Activated CD4-positive, alpha-beta T cell treated with anti-CD3 and anti-CD28 coated beads, Interleukin-2, amount 50 U/mL, for 16 hours (primary cell): Measurements from ENCODE around the gene TSEN34.

Experiments used
- DNase-seq: peaks from one replicate; pipeline ENCODE4 v3.0.0-alpha.2; 2020

TSEN34 gene

GRCh38 chr19:54191011-54191810 is at the start of gene TSEN34:
TSS of gene TSEN34 (plus strand) at chr19:54191308. CDS start at chr19:54191365, 57 bp downstream.
- DNase-seq = peak; percentile 90

- no peak for DNase-seq
These were observed 49.8 kb upstream of the TSEN34 start for GRCh38 chr19:54141356-54141755.

DNA sequence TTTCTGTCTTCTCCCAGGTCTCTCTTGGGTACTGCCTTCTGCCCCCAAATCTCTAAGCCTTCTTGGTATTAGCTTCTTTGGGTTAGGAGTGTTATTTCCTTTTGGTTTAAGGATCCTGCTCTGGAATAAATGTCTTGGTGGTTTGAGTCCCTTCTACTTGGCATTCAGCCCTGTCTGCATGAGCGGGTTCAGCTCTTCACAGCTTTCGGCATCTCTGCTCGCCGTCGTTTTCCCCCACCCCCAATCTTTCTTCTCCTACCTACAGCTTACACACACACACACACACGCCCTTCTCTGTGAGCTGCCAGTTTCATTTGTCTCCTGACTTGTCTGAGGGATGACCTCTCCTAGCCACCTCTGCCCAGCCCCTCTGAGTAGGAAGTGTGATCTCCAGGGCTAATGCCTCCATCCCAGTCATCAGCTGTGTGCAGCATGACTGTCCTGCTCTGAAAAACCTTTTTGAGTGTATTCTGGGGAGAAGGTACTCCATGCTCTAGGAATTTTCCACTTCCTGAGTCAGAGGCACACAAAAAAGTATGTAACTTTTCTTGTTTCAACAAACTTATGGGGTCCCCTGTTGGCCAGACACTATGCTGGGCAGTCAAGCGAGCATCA is 48.8 kb upstream of the TSEN34 start:
- DNase-seq = no peak

DNA sequence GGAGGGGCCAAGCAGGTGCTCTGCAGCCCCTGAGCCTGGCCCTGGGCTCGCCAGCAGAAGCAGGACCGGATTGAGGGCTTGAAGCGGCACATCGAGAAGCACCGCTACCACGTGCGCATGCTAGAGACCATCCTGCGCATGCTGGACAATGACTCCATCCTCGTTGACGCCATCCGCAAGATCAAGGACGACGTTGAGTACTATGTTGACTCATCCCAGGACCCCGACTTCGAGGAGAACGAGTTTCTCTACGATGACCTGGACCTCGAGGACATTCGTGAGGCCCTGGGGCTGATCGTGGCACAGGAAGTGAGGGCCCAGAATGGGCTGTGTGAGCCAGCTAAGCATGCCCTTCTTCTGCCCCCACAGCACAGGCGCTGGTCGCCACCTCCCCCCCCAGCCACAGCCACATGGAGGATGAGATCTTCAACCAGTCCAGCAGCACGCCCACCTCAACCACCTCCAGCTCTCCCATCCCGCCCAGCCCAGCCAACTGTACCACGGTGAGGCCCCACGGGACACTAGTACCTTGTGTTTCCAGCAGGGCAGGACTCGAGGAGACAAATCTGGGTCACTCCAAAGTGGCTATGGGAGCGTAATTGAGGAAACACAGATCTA is 45.5 kb upstream of the TSEN34 start:
- DNase-seq = no peak

GRCh38 chr19:54147676-54148075 is 43.4 kb upstream of the TSEN34 start:
- no peak for DNase-seq

DNA sequence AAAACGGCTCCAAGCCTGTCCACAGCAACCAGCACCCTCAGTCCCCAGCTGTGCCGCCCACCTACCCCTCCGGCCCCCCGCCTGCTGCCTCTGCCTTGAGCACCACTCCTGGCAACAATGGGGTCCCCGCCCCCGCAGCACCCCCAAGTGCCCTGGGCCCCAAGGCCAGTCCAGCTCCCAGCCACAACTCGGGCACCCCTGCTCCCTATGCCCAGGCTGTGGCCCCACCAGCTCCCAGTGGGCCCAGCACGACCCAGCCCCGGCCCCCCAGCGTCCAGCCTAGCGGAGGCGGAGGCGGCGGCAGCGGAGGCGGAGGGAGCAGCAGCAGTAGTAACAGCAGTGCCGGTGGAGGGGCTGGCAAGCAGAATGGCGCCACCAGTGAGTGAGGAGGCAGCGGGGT is 43.0 kb upstream of the TSEN34 start:
- no peak for DNase-seq

GRCh38 chr19:54149021-54149812 is 41.9 kb upstream of the TSEN34 start:
- DNase-seq = no peak

DNA sequence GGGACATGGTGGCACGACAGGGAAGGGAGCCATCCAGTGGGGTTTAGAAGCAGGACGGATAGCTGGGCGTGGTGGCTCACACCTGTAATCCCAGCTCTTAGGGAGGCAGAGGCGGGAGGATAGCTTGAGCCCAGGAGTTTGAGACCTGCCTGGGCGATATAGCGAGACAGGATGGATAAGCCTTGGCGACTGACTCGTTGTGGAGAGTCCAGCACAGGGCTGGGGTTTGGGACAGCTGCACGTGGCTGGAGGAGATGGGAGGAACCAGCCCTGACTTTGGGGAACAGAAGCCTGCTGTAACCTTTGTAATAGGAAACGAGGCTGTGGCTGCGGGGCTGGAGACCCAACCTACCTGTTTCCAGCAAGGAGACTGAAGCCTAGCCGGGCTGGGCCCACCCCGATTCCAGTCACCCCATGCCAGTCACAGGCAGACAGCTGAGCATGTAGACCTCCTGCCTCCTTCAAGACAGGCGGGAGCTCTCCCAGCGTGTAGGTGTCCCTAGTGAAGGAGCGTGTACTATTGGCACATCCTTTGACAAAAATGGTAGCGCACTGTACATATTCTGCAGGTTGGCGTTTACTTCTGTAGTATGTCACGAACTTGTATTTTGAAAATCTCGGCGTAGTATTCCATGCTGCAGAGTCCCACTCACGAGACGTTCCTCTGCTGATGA is 39.6 kb upstream of the TSEN34 start:
- DNase-seq = no peak

- DNase-seq = no peak
These were observed 38.8 kb upstream of the TSEN34 start for GRCh38 chr19:54152267-54152666.

DNA sequence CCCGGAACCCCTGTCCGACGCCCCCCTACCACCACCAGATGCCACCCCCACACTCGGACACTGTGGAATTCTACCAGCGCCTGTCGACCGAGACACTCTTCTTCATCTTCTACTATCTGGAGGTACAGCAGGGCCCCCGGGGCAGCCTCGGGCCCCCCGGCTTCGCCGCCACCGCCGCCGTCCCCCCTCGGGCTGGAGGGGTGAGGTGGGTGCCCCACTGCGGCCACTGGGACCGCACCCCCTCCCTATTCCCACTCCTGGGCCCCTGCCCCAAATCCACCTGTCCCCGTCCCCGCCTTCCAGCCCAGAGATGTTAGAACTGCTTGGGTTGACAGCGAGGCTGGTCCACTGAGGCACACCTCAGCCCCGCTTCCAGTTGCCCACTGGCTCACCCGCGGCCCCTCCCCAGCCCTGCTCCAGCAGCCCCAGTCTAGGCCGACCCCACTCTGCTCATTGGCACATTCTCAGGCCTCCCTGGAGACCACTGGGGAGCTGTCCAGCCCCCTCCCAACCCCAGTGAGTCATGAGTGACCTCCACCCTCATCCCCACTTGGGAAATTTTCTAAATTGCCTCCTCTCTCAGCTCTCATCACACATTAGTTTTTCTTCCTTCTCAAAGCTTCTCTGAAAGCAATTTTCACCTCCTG is 38.1 kb upstream of the TSEN34 start:
- no peak for DNase-seq

- DNase-seq = no peak
These were observed 37.3 kb upstream of the TSEN34 start for GRCh38 chr19:54153731-54154326.

DNA sequence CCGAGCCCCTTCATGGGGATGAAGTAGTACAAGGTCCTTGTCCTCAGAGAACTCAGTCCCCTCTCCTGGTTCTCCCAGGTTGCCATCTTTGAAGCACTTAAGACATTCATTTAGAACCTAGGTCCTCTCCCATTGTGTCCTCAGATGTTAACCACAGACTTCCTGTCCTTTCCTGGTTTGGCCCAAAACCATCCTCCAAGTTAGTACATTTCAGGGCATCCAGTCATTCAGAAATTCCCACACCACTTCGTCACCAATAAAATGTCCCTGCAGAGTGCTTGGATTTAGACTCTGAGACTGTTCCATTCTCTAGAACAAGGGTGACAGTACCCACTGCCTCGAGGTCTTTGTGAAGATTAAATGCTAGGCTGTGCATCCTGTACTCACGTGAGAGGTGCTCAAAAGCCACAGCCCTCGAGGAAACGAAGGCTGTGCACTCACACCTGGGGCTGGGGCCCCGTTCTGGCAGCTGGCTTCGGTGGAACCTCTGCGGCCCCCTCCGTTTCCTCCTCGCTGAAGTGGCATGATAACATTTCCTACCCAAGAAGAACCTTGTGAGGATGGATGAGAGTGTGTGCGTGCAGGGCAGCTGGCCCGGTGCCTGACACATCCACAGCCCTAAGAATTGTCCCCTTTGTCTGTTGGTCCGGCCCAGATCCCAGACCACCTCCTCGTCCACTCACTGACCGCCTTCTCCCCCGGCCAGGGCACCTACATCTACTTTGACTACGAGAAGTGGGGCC is 36.3 kb upstream of the TSEN34 start:
- DNase-seq = no peak

DNA sequence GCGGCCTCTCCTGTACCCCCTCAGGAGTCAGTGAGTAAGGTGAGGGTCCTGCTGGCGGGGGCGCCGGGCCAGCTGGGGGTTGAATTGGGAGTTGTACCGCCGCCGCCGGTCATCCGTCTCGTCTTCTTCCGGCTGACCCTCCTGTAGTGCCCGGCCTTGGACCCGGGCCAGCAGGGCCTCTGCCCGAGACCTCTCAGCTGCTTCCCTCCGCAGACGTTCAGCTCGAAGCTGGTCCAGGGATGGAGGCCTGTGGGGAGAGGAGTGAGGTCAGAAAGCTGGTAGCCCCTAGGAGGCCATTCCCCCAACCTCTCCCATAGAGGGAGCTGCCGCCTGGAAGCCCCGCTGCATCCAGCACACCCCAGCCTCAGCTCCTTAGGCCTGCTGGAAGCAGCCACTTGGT is 35.4 kb upstream of the TSEN34 start:
- no peak for DNase-seq

GRCh38 chr19:54156490-54156889 is 34.6 kb upstream of the TSEN34 start:
- DNase-seq = no peak

DNA sequence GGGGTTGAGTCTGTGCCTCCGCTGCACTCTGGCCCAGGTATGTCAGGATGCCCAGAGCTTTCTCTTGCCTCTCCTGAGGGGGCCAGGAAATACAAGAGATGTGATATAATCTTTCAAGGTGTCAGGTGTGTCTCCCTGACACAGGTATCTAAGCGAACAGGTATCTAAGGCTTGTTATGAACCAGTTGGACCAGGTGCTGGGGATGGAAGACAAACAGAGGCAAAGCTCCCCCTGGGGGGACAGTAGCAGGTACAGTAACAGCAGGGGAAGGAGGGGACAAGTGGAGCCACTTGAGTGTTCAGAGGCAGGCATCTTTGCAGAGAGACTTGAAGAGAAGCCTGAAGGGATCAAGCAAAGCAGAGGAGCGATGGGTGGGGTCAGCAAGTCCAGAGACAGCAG is 34.2 kb upstream of the TSEN34 start:
- no peak for DNase-seq

GRCh38 chr19:54158812-54159351 is 32.2 kb upstream of the TSEN34 start:
- peak; percentile 32 for DNase-seq

- peak; percentile 100 for DNase-seq
These were observed 31.5 kb upstream of the TSEN34 start, which contains the start of gene LENG1 for GRCh38 chr19:54159352-54160181. TSS of gene LENG1 (minus strand) at chr19:54159721. CDS start at chr19:54159695, 26 bp downstream.

DNA sequence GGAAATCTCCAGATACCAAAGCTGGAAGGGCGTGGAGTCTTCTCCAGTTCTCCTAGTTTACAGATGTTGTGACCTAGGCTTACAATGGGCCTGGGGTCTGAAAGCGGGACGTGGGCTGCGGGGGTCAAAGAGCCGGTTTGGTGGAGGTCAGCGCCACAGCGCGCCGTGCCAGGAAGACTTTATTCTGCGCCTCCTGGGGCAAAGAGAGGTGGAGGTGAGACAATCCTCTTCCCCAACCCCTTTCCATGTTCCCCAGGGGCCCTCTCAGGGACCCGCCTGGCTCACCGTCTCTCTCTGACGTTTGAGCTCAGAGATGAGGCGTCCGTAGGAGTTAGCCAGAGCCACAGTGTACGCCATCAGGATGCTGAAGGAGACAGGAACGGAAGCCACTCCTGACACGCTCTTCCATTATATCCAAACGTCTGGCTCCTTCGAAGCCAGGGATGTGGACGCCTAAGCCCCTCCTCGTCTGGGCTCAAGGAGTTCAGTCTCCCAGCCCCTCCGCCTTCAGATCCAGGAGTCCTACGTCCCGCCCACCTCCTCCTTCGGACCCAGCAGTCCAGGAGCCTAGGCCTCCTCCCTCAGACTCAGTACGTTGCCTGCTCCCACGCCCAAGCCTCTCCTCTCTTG is 30.8 kb upstream of the TSEN34 start:
- no peak for DNase-seq

DNA sequence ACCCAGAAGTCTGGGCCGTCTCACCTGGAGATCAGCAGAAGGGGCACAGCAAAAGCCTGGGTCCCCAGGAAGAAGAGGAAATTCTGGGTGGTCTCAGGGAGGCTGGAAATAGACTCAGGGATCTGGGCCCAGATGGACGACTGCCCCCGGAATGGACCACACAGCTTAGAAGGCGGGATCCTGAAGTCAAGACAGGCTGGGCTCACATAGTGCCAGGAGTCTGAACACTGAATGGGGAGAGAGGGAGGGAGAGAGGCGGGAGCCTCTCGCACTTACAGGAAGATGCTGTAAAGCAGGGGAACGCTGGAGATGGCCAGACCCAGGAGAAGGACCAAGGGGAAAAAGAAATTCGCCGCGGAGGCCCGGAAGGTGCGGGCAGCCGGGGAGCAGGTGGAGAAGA is 30.3 kb upstream of the TSEN34 start:
- DNase-seq = no peak
